ENCODE measurements around the gene AXDND1. TPM values are rescaled to one million over a fixed set of nuclear protein-coding genes. Genes with fewer than 3 reads are reported as not detected.

AXDND1 gene, protein sequence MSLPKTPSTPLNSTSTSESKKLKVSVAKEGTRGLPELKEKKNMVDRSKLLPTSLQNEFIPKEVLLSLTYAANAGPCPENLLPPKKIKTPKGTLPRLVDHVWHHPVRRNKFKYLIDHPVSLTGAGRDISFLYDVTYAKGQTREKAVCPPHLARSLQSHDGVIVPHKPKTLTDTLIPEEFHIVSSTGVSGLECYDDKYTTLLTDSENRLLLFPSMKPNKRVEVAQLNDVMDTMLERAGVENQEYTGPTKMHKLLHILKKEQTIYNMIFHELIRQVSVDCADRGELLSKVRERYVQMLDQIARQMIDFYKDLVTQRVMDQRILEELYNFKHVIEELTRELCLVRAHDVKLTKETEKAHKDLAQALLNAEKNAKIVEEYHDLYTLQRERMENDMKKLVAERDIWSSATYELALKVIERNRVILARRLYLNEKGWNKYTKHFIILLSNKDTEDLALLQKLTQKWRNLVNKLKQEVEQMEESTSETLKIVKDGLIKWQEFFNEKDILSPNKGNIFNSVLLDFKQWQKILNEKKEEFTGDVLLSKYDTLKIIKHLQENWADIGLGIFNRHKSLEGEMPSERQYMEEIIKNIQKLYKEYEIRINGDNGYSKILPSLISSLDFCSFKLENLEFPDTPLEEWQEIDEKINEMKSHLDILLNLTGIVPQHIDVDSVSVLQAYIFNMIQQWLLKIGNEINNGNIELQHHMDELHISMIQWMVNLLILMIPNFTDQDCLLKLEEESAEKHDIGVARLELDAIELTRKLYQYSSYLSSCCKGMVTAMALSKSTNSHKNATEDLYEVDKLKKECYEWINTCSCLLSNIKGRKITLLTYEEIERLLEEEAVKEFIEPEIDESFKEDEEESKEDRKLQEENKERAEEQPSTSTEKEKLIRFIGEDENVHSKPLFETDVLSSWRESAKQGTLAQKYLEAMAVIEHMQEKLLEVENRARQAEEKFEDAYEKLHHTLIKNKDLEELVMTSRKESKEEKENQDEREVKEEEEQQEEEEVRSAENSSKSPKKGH
- total RNA-seq = 0.27 TPM

DNA sequence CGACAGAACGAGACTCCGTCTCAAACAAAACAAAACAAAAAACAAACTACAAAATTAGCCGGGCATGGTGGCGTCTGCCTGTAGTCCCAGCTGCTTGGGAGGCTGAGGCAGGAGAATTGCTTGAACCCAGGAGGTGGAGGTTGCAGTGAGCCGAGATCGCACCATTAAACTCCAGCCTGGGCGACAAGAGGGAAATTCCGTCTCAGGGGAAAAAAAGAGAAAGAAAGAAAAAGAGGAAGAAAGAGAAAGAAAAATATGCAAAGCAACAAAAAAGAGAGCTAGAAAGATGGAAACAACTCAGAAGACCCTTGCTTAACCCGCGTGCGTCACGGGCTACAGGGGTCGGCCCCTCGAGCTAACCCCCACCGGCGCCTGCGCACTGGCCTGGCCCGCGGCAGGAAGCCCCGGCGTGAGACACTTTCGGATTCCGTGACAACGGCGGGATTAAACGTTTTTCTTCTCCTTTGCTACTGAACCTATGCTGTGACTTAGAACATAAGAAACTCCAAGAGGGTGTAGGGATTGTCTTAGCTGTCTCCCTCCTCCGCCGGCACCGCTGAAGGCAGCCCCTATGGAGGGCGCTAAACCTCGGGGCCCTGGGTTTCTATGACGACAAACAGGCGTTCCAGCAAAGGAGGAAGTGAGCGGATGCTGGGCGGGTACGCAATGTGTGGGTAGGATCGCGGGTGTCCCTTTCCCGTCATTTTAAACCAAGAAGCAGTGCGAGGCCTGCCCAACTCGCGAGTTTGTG is at the start of gene AXDND1:
AXDND1 (plus strand) TSS at position 630 of the 751 bp plus-strand sequence. CDS start 539 bp downstream, outside the sequence.
- peak; percentile 81 to 97 (median 93) for DNase-seq (ENCODE audit: low read depth in 2 of 3, low spot score in 2 of 3)

DNA sequence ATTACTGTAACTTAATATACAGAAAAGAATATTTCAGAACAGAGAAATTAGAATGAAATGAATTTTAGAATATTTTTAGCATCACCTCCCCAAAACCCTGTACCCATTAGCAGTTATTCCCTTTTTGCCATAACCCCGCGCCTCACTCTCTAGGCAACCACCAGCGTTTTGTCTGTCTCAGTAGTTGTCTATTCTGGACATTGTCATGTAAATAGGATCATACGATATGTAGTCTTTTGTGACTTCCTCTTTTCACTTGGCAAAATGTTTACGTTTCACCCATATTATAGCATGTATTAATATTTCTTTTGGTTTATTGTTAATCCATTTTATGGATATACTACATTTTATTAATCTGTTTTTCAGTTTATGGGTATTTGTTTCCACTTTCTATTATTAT is 47.3 kb upstream of the AXDND1 start:
- no peak for DNase-seq (ENCODE audit: low read depth in 2 of 3, low spot score in 2 of 3)

DNA sequence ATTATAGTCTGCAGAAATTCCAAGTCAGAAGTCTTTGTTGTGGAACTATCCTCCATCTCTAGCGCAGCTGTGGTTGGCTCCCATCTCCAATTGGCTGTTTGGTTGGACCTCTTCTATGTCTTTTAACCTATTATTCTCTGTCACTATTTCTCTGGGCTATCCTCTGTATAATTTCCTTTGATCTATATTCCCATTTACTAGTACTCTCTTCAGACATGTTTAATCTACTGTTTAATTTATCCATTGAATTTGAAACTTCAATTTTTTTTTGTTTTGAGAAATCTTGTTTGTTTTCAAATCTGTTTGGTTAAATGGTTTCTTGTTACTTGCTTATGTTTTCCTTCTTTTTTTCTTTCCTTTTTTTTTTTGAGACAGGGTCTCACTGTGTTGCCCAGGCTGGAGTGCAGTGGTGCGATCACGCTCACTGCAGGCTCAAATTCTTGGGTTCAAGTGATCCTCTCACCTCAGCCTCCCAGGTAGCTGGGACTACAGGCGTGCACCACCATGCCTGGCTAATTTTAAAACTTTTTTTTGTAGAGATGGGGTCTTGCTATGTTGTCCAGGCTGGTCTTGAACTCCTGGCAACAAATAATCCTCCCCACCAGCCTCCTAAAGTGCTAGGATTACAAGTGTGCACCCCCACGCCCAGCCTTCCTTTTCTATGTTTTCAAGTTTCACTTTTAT is 44.1 kb upstream of the AXDND1 start:
- no peak for DNase-seq (ENCODE audit: low read depth in 2 of 3, low spot score in 2 of 3)

DNA sequence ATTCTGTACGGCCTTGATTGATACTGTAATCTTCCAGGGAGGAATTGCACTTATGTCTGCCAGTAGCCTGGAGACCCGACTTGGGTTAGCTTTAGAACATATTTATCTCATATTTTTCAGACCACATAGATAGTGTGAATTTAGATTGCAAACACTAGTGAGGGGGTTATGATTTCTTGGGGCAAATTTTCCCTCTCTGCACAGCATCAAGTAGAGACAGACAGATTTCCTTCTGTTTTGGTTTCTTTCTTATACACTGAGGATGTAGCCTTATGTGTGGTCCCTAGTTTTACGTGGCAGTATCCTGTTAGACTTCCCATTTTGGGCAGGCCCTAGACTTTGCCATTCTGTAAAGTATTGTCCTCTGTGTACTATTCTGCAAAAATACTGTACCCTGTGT is 43.2 kb upstream of the AXDND1 start:
- DNase-seq (ENCODE audit: low read depth in 2 of 3, low spot score in 2 of 3) = no peak

DNA sequence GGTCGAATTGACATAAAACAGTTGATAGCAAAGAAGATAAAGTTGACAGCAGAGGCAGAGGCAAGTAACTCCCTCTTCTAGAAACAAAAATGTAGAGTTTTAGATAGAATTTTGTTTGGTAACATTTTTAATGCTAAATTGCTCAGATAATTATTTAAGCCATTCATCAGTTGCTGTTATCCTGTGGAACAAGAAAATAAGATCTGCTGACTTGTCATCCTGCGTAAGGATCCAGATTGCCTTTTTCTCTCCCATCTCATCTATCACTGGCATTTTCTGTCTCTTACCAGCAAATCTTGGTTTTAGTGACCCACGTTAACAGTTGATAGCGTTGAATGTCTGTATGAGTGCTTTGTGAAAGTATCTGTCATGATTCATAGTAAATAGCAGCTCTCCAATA is 42.3 kb upstream of the AXDND1 start:
- DNase-seq (ENCODE audit: low read depth in 2 of 3, low spot score in 2 of 3) = no peak

DNA sequence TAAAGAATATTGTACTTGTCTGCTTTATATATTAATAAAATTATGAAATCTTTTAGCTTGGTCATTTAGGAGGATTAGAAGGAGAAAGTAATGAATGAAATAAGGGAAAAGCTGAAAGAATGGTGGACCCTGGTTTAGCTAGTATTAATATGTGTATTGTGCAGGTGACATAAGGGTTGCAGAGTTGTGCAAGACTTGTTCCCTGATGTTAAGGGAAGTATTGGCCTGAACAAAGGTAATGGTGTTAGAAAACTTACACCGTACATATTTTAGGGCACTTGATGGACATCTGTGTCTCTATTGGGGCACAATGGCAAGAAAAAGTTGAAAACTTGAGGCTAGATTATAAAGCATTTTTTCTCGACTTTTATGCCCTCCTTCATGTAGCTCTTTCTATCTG is 39.9 kb upstream of the AXDND1 start:
- DNase-seq (ENCODE audit: low read depth in 2 of 3, low spot score in 2 of 3) = no peak

DNA sequence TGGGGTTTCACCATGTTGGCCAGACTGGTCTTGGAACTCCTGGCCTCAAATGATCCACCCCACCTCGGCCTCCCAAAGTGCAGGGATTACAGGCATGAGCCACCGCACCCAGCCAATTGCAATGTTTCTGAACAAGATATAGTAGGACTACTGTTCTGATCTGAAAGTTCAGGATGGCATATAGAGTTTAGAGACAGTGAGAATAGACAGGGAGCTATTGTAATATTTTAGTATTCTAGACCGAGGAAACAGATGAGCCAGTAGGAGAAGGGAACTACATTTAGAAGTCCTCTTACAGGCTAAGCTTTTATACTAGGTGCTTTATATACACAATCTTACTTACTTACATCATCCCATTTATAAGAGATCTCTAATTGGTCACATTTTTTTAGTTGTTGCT is 39.0 kb upstream of the AXDND1 start:
- DNase-seq (ENCODE audit: low read depth in 2 of 3, low spot score in 2 of 3) = no peak

DNA sequence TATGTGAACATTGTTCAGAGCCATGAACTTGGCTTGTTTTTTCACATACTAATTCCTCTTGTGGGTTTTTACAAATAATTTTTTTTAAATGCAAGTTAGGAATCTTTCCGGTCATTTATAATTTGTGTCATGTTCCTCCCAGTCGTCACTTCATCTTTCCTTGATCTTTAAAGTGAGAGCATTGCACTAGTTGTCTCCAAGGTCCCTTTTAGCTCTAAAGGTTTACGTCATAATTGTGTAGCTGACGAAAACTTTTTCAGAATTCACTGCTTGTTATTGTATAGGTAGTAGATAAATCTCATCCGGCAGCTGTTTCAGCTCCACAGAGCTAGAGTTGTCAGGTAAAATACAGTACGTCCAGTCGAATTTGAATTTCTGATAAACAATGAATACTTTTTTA is 38.6 kb upstream of the AXDND1 start:
- no peak for DNase-seq (ENCODE audit: low read depth in 2 of 3, low spot score in 2 of 3)

DNA sequence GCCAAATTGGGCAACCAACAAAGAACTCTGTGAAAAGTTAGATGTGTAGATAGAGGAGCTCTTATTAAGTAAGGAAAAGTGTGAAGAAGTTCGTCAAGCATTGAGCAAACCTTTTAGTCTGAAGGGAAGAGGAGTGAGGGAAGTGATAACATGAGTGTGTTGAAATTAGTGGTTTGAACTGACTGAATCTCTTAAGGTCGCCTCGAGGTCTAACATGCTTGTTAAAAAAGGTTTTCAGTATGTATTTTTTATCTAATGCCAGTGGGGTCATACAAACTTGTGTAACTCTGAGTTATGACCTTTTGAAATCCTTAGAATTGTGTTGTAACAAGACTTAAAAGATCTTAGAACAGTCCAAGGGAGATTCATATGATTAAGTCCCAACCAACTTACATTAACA is 38.1 kb upstream of the AXDND1 start:
- no peak for DNase-seq (ENCODE audit: low read depth in 2 of 3, low spot score in 2 of 3)

DNA sequence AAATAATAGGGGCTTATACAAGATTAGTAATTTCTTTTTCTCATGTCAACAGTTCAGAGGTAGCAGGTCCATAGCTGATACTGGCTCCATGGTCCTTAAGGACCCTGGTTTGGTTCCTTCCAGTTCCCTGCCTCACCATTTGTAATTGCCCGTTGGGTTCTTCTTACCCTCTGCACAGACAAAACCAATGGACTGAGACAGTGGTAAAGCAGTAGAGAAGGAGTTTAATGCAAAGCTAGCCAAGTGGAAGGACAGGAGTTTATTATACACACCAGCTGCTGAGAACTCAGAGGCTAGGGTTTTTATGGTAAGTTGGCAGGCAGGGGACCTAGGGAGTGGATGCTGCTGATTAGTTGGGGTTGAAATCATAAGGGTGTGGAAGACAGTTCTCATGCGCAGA is 35.9 kb upstream of the AXDND1 start:
- no peak for DNase-seq (ENCODE audit: low read depth in 2 of 3, low spot score in 2 of 3)

DNA sequence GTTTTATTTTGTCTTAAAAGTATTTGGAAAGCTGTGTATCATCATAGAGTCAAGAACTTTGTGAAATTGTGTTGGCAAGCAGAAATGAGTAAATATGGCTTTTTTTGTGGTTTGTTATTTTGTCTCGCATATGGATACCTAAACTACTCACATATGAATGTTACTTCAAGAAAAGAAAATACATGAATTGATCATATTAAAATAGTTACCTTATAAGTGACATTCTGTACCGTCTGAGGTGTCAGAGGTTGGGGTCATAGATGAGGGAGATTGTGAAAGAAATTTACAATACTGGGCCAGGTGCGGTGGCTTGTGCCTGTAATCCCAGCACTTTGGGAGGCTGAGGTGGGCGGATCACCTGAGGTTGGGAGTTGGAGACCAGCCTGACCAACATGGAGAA is 31.3 kb upstream of the AXDND1 start:
- DNase-seq (ENCODE audit: low read depth in 2 of 3, low spot score in 2 of 3) = no peak

DNA sequence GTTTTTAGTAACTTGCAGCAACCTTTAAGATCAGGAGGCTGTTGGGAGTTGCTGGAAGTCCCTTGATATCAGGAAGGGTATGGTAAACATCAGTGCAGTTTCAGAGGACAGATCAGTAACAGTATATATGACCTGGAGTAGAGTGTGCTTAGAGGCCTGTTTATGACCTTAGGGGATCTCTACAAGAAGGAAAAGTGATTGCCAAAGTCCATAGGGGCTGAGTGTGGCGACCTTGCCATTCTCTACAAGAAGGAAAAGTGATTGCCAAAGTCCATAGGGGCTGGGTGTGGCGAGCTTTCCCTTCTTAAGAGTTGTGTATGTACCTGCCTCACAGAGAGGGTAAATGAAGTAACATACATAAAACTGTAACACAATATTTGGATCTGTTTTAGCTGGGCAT is 28.5 kb upstream of the AXDND1 start:
- no peak for DNase-seq (ENCODE audit: low read depth in 2 of 3, low spot score in 2 of 3)

DNA sequence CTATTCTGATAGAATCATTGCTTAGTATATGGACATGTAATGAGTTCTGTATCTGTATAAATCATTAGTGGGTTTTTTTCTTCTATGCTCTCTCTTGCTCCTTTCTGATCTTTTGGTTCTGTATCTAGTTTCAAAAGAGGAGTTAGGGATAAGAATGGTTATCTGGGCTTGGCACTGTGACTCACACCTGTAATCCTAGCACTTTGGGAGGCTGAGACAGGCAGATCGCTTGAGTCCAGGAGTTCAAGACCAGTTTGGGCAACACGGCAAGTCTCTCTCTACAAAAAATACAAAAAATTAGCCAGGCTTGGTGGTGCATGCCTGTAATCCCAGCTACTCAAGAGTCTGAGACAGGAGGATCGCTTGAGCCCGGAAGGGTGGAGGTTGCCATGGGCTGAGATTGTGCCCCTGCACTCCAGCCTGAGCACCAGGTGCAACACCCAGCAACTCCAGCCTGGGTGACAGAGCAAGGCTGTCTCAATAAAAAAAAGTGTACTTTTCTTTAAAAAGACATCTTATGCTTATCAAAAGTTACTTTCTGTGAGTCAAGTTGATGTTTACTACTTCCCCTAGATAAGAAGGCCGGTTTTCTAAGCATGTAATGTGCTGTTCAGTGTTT is 27.7 kb upstream of the AXDND1 start:
- no peak for DNase-seq (ENCODE audit: low read depth in 2 of 3, low spot score in 2 of 3)

DNA sequence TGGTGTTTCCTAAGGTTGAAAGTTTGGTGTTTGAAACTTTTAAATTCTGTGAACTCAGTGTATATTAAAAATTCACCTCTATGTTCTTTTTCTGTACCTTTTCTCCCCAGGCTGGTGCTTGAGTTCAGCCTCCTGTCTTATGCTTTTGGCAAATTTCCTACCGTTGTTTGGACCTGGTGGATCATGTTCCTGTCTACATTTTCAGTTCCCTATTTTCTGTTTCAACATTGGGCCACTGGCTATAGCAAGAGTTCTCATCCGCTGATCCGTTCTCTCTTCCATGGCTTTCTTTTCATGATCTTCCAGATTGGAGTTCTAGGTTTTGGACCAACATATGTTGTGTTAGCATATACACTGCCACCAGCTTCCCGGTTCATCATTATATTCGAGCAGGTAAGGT is 24.9 kb upstream of the AXDND1 start:
- DNase-seq (ENCODE audit: low read depth in 2 of 3, low spot score in 2 of 3) = no peak

DNA sequence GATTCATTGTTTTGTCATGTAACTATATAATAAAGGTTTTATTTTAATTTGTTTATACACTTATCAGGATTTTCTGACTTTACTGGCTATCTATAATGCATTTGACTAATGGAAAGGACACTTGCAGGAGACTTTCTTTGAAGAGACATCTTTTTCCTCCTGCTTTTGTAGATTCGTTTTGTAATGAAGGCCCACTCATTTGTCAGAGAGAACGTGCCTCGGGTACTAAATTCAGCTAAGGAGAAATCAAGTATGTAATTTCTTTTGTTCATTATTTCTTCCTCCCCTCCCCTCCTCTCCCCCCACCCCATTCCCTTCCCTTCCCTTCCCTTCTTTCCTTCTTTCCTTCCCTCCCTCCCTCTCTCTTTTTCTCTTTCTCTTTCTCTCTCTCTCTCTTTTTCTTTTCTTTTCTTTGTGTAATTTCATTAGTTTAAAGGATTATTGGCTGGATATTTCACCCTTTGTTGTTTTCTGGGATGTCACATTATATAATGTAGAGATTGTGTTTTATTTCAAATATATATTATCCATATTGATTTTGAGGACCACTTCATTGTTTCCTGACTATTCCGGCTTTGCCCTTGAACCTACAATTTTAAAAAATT is 23.7 kb upstream of the AXDND1 start:
- DNase-seq (ENCODE audit: low read depth in 2 of 3, low spot score in 2 of 3) = no peak

DNA sequence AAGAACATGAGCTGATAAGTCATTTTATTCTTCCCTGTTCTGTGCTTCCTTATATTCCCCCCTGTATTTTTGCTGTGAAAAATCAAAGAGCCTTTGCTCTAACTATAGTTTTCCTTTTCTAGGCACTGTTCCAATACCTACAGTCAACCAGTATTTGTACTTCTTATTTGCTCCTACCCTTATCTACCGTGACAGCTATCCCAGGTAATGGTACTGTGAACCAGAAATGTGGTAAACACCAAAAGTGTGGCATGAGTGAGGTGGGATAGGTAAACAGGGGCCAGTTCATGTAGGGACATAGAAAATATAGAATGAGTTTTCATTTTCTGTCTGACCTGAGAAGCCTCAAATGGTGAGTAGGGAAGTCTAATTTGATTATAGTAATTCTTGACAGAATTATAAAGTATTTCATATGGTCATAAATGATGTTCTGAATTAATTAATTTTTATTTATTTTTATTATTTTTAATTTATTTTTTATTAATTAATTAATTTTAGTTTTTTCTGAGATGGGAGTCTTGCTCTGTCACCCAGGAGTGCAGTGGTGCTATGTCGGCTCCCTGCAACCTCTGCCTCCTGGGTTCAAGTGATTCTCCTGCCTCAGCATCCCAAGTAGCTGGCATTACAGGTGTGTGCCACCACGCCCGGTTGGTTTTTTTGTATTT is 22.9 kb upstream of the AXDND1 start:
- no peak for DNase-seq (ENCODE audit: low read depth in 2 of 3, low spot score in 2 of 3)

DNA sequence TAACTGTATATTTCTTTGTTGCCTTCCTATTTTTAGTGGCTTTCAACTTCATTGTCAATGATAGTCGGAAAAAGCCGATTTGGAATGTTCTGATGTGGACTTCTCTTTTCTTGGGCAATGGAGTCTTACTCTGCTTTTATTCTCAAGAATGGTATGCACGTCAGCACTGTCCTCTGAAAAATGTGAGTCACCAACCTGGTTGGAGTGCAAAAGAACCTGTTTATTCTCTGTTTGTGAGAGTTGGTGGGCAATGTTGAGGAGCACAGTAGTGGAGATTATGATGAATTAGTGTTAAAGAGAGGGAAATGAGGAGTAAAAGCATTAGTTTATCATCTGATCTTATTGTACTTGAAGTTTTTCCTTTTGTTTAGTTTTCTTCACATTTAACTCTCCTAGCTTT is 14.5 kb upstream of the AXDND1 start:
- DNase-seq (ENCODE audit: low read depth in 2 of 3, low spot score in 2 of 3) = no peak

DNA sequence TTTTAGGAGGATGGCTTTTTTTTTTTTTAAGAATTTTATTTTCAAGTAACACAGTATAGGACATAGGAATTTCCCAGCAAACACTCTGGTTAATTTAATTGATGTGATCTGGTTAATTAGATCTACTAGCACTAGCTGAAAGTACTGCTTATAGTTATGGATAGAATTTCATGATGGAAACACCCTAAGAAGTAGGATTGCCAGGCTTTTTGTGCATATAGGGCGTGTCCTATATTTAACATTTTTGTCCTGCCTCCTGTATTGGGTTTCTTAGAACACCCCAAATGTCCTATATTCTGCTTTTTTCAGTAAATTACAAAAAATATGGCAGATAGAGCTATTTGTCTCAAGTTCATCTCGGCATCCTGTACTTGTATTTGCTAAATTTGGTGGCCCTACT is 13.5 kb upstream of the AXDND1 start:
- no peak for DNase-seq (ENCODE audit: low read depth in 2 of 3, low spot score in 2 of 3)

DNA sequence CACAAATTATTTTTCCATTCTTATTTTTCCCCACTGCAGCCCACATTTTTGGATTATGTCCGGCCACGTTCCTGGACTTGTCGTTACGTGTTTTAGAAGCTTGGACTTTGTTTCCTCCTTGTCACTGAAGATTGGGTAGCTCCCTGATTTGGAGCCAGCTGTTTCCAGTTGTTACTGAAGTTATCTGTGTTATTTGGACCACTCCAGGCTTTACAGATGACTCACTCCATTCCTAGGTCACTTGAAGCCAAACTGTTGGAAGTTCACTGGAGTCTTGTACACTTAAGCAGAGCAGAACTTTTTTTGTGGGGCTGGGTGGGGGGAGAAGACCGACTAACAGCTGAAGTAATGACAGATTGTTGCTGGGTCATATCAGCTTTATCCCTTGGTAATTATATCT is 12.2 kb upstream of the AXDND1 start:
- no peak for DNase-seq (ENCODE audit: low read depth in 2 of 3, low spot score in 2 of 3)
